NCI-H187 (cell line): ENCODE results near the gene LVRN.

Experiments used
- DNase-seq, 2 experiments: peaks; one replicate each; lab custom pipeline; 2025; lab: John Stamatoyannopoulos, UW

The LVRN gene

DNA sequence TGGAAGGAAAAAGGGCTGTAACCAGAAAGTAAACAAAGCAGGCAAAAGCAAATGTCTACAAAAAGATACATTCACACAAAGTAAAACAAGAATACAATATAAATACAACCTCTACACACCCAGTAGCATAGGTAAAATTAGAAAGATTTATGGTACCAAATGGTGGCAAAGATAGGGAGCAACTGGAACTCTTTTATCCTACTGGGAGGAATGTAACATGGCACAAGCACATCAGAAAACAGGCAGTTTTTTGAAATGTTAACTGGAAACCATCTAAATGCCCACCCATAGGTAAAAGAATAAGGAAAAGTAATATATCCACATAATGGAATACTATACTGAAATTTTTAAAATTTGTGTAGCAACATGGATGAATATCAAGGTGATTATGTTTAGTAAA, 61.3 kb downstream of the LVRN start:
- no peak for DNase-seq

DNA sequence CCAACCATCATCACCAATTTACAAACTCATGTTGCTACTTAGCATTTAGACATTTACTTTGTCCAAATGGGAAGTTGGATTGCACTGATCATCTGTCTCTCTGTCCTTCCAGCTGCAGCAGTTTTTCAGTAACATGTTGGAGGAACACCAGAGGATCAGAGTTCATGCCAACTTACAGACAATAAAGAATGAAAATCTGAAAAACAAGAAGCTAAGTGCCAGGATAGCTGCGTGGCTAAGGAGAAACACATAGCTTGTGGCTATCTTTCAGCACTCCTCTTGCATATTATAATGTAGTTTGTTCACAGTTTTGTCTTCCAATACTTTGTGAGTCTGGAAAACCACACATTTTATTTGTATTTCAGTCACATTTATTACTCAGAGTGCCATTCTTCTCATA, 63.6 kb downstream of the LVRN start:
- no peak for DNase-seq

DNA sequence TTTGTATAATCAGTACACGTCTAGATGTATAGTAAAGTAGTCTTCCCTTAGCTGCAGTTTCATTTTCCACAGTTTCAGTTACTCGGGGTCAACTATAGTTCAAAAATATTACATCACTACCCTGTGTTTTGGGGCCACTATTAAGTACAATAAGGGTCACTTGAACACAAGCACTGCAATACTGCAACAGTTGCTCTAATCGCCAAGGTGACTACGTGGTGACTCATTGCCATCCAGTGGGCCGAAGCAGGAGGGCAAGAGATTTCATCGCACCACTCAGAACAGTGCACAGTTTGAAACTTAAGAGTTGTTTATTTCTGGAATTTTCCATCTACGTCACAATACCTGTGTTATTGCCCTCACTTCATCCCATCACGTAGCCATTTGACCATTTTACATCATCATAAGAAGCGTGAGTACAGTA, 69.8 kb downstream of the LVRN start, which contains the start of gene ARL14EPL:
ARL14EPL (plus strand) TSS at position 379 of the 424 bp plus-strand sequence. CDS start 18,994 bp downstream, outside the sequence.
- no peak for DNase-seq

DNA sequence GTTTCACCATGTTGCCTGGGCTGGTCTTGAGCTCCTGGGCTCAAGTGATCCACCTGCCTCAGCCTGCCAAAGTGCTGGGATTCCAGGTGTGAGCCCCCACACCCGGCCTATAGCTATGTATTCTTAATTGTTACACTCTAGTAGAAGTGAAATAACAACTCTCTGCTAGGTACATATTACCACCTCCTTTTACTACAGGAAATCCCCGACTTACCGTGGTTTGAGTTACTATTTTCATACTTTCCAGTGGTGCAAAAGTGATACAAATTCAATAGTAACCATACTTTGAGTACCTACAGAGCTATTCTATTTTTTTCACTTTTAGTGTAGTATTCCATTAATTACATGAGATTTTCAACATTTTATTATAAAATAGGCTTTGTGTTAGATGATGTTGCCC, 70.7 kb downstream of the LVRN start:
- DNase-seq, result no peak

DNA sequence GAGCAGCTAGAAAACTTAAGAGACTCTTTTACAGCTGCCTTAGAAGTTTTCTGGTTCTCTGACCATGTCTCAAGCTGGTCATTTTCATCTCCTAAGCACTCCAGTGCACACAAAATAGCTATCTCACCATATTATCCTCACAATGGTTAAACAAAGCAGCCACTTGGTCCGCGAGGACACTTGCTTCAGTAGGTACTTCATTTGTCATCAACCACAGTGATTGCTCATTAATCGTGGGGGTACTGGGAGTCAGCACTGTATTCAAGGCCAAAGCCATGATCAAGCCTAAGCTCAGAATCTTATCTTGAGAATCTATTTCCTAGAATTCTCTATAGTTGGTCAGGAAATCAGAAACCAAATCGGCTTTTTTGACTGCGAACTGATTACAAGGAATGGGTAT, 72.8 kb downstream of the LVRN start:
- no peak for DNase-seq

DNA sequence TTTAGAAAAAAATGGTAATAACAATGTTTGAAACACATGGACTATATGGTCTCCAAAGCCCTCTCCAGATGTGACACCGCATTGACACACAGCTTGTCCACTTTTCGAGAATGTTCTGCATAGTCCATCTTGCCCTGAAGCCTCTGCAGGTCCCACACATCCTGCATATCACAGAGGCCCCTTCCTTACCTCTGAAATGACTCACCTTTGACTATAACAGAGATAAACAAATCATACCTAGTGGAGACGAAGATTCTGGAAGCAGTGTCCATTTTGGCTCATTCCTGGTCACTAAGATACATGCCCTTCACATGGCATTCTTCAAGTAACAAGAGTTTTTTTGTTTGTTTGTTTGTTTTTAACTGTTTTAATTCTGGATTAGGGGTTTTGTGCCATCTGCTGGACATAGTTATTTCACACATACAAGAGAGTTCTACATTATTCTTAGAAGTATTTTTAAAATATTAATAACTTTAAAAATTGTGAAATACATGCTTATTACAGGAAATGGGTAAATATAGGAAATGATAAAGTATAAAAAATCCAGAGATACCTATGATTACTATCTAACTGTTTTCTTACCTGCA, 75.1 kb downstream of the LVRN start:
- no peak for DNase-seq

DNA sequence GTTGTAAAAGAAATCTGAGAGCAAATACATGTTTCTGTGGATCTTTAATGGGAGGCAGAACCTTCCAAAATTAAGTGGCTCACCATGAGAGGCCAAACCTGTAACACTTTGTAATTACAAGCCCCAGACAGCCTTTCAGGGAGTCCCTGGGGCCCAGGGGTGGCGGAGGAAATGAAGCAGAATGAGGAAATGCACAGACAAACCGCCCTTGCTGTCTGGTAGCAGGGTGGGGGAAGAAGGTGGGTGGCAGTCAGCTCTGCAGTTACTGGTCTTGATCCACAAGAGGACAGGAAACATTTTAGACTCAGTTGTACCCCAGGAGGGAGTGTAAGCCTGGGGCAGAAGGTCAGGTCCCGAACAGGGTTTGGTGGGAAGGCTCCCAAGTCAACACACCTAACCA, 76.5 kb downstream of the LVRN start:
- DNase-seq, result no peak

DNA sequence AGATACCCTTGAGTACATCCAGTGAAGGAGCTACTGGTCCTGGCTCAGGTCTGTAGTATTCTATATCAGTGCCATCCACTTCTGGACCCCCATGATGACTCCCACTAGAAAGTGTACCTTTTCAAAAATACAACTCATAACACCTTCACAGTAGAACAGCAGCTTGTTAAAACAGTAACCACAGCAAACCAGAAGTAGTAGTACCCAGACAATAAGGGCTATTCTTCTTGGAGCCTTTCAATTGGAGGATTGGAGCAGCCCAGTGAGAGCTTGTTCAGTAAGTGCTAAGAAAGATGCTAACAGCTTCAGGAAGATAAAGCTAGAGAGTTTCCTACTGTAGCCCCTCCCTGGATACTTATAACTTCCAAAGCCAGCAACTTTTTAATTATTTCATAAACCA, 80.1 kb downstream of the LVRN start:
- no peak for DNase-seq

DNA sequence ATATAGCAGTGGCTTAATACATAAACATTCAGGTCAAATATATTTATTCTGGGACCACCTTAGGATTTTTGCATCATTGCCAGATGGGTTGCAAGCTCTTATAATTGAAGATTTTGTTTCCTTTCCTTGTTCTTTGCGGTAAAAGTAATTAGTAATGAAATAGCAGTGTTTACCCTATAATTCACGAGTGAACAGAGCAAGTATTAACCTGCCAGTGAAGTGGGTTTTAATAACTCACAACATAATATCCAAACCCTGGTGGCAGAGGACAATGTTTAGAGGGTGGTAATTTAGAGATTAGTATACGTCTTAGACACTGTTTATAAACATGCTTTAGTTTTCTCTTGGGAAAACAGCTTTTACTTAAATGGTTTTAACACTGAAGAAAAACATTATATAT, 81.8 kb downstream of the LVRN start:
- DNase-seq, result no peak

DNA sequence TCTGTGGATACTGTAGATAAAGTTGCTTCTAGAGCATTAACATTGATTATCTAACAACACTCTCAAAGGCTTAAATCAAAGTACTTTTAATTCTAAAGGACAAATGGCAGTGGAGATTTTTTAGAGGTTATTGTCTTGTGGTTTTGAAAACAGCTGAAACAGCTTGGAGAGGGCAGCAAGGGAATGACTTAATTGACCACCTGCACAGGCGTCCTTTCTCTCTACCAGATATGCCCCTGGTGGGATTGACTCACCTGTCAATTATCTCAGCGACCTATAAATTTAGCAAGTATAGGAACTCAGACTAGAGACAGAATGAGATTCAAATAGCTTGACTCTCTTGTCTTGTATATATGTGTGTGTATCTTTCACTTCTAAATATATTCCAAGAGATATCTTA, 83.5 kb downstream of the LVRN start:
- DNase-seq, result no peak

DNA sequence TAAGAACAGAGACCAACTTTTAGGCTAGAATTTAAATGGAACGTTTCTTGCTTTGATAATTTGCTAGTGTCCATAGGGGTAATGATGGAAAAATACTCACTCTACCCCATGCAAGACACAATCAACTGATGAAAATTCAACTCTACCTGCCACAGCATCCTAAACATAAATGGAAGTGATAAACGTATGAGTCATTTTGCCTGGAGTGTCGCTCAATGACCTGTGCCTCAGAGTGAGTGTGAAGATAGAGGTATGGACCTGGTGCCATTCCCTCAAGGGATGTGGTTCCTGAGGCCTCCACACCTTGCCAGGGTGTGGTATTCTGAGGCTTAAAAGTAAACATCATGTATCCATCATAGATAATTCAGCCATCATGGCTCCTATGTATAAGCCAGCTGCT, 84.0 kb downstream of the LVRN start:
- no peak for DNase-seq

DNA sequence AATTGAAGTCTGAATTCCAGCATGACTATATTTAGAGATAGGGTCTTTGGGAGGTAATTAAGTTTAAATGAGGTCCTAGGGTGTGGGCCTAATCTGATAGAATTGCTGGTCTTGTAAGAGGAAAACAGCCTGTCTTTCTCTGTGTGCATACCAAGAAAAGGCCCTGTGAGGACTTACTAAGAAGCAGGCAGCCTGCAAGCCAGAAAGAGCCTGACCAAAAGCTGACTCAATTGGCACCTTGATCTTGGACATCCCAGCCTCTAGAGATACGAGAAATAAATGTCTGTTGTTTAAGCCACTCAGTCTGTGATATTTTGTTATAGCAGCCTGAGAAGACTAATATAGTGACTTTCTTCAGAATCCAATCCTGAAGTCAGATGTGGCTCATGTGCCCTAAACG, 84.5 kb downstream of the LVRN start:
- no peak for DNase-seq

DNA sequence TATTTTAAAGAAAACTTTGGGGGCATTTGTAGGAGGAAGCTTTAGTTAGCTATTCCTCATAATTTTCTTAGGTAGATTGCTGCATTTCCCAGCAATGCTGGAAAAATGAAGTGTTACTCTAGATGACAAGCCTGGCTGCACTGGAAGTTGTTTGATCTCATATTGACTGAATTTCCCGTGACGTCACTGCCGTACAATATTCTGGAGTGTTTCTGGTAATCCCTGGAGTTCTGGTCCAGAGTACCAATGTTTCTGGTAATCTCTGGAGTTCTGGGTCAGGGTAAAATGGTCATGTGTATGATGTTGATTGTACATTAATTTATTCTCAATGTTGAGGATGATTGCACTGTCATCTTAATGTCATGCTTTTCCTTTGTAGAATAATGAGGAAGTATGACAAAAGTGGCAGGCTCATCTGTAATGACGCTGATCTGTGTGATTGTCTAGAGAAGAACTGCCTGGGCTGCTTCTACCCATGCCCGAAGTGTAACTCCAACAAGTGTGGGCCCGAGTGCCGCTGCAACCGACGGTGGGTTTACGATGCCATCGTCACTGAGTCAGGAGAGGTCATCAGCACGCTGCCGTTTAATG, 96.2 kb downstream of the LVRN start:
- no peak for DNase-seq

DNA sequence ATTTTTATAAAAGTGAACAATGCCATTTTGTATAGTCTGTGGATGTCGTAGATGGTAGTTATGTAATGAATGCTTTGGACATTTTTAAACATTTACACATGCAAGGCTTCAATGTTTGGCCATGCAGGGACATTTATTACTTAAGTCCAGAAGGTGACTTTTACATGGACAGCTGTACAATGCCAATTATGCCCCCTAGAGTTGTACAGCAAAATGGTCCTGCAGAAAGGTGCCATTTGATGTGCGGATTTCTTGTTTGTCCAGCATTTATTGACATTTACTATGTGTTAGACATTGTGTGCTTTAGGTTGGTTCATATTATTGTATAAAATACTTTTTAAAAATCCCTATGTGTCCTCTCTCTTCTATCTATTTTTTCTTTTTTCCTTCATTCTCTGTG, 100.1 kb downstream of the LVRN start:
- DNase-seq, result no peak

DNA sequence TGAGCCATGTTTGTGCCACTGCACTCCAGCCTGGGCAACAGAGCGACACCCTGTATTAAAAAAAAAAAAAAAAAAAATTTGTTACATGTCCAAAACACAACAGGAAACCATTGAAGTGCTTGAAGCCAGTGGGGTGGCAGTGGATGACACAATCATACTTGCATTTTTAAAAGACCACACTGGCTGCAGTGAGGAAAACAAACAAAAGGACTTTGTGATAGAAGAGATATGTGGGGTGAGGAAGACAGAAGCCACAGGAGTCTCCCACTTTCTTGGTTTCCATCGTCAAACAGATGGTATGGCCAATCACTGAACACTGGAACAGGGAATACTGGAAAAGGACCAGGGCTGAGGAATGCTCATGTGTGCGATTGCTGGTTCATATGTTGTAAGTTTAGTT, 101.7 kb downstream of the LVRN start:
- no peak for DNase-seq

DNA sequence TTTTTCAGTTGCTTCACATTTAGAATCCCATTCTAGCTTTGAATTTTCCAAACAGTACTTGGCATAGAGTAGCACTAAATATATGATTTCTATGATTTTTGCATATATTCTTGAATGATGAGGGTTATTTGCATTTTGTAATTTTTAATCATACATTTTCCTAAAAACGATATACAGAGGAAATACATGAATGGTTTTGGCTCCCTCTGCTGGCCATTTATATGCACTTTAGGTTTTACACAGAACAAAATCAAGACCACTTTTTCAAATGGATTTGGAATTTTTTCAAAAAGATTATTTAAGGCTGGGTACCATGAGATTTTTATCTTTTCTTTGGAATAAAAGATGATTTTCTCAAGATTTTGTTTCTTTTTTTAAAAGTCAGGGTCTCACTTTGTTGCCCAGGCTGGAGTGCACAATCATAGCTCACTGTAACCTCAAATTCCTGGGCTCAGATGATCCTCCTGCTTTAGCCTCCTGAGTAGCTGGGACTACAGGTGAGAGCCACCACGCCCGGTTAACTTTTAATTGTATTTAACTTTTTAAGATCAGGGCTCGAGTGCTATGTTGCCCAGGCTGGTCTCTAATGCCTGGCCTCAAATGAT, 105.9 kb downstream of the LVRN start:
- DNase-seq, result peak in 1 of 2 experiments; percentile 30

DNA sequence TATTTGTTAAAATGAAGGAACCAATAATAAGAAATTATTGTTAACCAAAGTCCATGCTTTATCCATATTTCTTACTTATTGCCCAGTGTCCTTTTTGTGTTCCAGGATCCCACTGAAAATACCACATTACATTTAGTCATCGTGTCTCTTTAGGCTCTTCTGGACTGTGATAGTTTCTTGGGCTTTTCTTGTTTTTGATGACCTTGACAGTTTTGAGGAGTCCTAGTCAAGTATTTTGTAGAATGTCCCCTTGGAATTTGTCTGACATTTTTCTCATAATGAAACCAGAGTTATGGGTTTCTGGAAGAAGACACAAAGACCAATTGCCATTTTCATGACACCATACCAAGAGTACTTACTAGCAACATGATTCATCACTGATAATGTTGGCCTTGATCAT, 108.9 kb downstream of the LVRN start:
- DNase-seq, result no peak

DNA sequence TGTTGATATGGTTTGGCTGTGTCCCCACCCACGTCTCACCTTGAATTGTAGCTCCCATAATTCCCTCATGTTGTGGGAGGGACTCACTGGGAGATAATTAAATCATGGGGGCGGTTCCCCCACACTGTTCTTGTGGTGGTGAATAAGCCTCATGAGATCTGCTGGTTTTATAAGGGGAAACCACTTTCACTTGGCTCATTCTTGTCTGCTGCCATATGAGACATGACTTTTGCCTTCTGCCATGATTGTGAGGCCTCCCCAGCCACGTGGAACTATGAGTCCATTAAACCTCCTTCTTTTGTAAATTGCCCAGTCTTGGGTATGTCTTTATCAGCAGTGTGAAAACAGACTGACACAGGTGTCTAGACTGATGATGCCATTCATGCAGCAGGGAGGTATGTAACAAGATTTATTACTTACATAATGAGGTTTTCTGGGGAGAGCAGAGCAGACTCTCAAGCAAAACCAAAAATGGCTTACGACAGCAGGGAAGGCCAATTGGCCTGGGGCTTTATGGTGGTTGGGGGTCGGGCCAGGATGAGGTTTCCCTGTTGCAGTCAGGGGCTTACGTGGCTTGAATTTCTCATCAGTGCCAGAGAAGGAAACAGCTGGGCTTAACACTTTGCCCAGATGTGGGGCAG, 113.0 kb downstream of the LVRN start:
- no peak for DNase-seq

DNA sequence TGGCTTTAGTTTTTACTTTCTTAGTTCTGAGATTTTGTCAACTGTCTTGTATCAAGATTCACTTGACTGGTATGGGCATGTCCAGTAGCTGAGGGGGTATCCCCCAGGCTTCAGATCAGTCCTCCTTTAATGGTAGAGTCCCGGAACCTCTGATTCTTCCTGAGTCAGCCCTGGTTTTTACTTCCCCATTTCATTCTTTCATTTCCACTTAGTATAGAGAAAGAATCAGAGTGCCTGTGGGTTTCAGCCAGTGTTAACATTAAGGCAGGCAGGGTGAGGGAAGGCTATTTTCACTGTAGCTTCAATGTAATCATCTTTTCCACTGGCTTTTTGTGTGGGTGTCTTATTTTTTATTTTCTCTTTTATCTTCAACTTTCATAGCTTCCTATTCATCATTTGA, 114.2 kb downstream of the LVRN start:
- DNase-seq, result no peak
